Astrocyte of the cerebellum (primary cell): Measurements from ENCODE around the gene CLIP2.
"Not testable (repeated sequence)": the region's sequence is repeated elsewhere in the genome, so short reads cannot be mapped to it uniquely, and the experiment has no call there.

ENCODE experiments used
- DNase-seq: peaks from one replicate; pipeline ENCODE4 v3.0.0-alpha.2; 2011; ENCODE audit warnings: low read depth
- H3K4me3 ChIP-seq: 2 replicates; pipeline ENCODE4 v1.5.1; 2011; ENCODE audit warnings: mild to moderate bottlenecking, low read depth, low read length, moderate library complexity
- CTCF ChIP-seq: IDR thresholded peaks from 2 replicates; pipeline ENCODE4 v1.5.1; 2012; ENCODE audit warnings: low read length, low read depth, moderate library complexity, mild to moderate bottlenecking; ENCODE audit errors: missing control alignments
- in situ Hi-C: cut with HindIII; loops from 2 replicates; pipeline ENCODE4 v1.10.0; 2017; ENCODE audit warnings: low sequenced_read_pairs

The CLIP2 gene

GRCh38 chr7:74376256-74377036 is 87.2 kb downstream of the CLIP2 start:
- no peak overlapping the region for H3K4me3 ChIP-seq
- DNase-seq = no peak
- in situ Hi-C loops = loop anchor here (25.0 kb wide), 1 partner anchor 514 kb away; the partner anchor contains the start of gene TMEM270
- TF ChIP-seq CTCF = no peak

DNA sequence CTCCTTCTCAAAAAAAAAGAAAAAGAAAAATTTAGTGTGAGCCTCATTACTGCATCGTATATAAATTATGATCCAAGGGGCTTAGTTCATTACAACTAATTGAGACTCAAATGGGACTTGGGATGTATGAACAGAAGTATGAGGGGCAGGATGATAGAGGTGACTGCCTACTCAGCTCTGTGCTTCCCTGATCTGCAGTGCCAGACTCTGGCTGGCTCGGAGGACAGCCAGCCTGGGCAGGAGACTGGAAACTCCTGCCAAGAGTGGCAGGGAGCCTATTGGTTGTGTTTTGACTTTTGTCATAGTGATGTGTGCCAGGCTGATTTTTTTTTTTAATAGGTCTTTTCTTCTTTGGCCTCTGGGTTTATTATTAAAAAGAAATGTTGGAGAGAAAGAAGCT is 90.7 kb downstream of the CLIP2 start:
- DNase-seq = no peak
- no peak overlapping the region for H3K4me3 ChIP-seq
- in situ Hi-C loops = loop anchor here (25.0 kb wide), 1 partner anchor 518 kb away; the partner anchor contains the start of gene TMEM270
- no peak for TF ChIP-seq CTCF

GRCh38 chr7:74380720-74381119 is 91.5 kb downstream of the CLIP2 start:
- no peak overlapping the region for H3K4me3 ChIP-seq
- no peak for DNase-seq
- TF ChIP-seq CTCF = no peak
- in situ Hi-C loops = loop anchor here (25.0 kb wide), 1 partner anchor 518 kb away; the partner anchor contains the start of gene TMEM270

- H3K4me3 ChIP-seq, DNase-seq: not testable (repeated sequence)
- in situ Hi-C loops = loop anchor here (25.0 kb wide), 1 partner anchor 522 kb away; the partner anchor contains the start of gene TMEM270
Measured at GRCh38 chr7:74384086-74384485, 94.9 kb downstream of the CLIP2 start.

DNA sequence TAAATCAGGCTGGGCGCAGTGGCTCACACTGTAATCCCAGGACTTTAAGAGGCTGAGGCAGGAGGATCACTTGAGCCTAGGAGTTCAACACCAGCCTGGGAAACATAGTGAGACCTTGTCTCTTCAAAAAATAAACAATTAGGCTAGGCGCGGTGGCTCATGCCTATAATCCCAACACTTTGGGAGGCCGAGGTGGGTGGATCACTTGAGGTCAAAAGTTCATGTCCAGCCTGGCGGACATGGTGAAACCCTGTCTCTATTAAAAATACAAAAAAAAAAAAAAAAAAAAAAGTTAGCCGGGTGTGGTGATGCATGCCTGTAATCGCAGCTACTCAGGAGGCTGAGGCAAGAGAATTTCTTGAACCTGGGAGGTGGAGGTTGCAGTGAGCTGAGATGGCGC is 95.6 kb downstream of the CLIP2 start:
- in situ Hi-C loops = loop anchor here (5.0 to 25.0 kb wide), 2 partner anchors 103 to 523 kb away; partner anchors contain the start of gene TMEM270
- not testable (repeated sequence) for H3K4me3 ChIP-seq, DNase-seq

DNA sequence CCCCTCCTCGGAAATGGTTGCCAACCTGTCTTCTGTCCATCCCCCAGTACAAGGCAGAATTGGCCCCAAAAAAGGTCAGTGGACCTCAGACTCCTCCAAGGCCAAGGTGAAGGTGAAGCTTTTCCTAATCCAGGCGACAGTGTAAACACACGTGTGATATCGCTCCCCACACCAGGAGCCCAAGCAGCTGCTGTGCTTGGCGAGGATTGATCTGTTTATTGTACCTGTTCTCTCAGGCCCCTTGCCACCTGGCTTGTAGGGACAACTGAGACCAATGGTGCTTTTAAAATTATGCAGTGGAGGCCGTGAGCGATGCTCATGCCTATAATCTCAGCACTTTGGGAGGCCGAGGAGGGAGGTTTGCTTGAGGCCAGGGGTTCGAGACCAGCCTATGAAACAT is 98.4 kb downstream of the CLIP2 start:
- no peak for TF ChIP-seq CTCF
- no peak overlapping the region for H3K4me3 ChIP-seq
- in situ Hi-C loops = loop anchor here (5.0 to 25.0 kb wide), 2 partner anchors 105 to 525 kb away; partner anchors contain the start of gene TMEM270
- no peak for DNase-seq

DNA sequence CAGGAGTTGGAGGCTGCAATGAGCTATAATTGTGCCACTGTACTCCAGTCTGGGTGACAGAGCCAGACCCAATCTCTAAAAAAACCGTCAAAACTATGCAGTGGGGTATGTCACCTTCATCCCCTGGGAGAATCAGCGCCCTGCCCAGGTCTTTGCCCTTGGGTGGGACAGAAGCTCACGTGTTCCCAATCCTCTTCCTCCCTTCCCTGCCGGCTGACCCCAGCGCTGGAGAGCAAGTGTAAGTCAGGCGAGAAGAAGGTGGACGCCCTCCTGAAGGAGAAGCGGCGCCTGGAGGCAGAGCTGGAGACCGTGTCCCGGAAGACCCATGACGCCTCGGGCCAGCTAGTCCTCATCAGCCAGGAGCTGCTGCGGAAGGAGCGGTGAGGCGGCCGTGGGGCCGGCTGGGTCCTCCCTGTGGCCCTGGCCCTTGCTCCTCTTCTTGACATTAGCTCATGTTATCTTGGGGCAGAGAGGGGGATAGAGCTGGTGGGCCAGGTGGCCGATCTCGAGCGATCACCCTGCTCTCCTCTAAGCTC is 99.7 kb downstream of the CLIP2 start:
- no peak overlapping the region for H3K4me3 ChIP-seq
- no peak for TF ChIP-seq CTCF
- in situ Hi-C loops = loop anchor here (5.0 to 25.0 kb wide), 2 partner anchors 107 to 527 kb away; partner anchors contain the start of gene TMEM270
- no peak for DNase-seq
